Esophagus (tissue), 2 donors: ENCODE data around the gene RAD51B. TPM values are rescaled to one million over a fixed set of nuclear protein-coding genes. Genes with fewer than 3 reads are reported as not detected.

Experiments
- H3K27ac ChIP-seq, 2 donors: one replicate each; pipeline ENCODE4 v1.5.1; 2013; ENCODE audit warnings: low read depth in 2 of 2, mild to moderate bottlenecking in 2 of 2, inconsistent platforms in 1 of 2, low read length in 1 of 2, moderate library complexity in 1 of 2
- H3K27me3 ChIP-seq, 2 donors: one replicate each; pipeline ENCODE4 v1.6.1; 2013; ENCODE audit warnings: low read length in 2 of 2, control low read depth in 1 of 2, mild to moderate bottlenecking in 1 of 2; ENCODE audit not compliant: insufficient read depth in 2 of 2, control insufficient read depth in 1 of 2
- H3K36me3 ChIP-seq, 2 donors: one replicate each; pipeline ENCODE4 v1.6.1; 2013; ENCODE audit warnings: low read length in 1 of 2; ENCODE audit not compliant: control insufficient read depth in 2 of 2, insufficient read depth in 2 of 2
- H3K4me1 ChIP-seq, 2 donors: one replicate each; pipeline ENCODE4 v1.6.1; 2013; ENCODE audit warnings: low read length in 1 of 2; ENCODE audit not compliant: control insufficient read depth in 2 of 2, insufficient read depth in 2 of 2
- H3K4me3 ChIP-seq, 2 donors: one replicate each; pipeline ENCODE4 v1.5.1; 2013; ENCODE audit warnings: low read length in 2 of 2, mild to moderate bottlenecking in 2 of 2, low read depth in 1 of 2, moderate library complexity in 1 of 2
- H3K9me3 ChIP-seq, 2 donors: one replicate each; pipeline ENCODE4 v1.6.1; 2013; ENCODE audit warnings: mild to moderate bottlenecking in 2 of 2, low read depth in 1 of 2, low read length in 1 of 2, moderate library complexity in 1 of 2; ENCODE audit not compliant: control insufficient read depth in 2 of 2, insufficient read depth in 1 of 2
- WGBS, 2 donors: extraction: QIAGEN DNeasy Blood & Tissue Kit; methylation state at CpG; one replicate each; pipeline ENCODE4 v1.1.7; 2013; 5-methylcytosine and 5-hydroxymethylcytosine counted together
- polyA plus RNA-seq, 2 donors: library from polyadenylated mRNA; stranded (reverse); fragments of 200-250 nt; gene quantifications; one replicate each; pipeline ENCODE4 v1.2.3, GENCODE V29; 2013
- donor health status: healthy with polysubstance abuse.
- donor health status: Bipolar disorder and iron deficiency.

The RAD51B gene
- polyA plus RNA-seq, 2 donors = 3.2 to 4.0 TPM

- no peak overlapping the region for H3K4me3 ChIP-seq
- H3K36me3 ChIP-seq = no peaks in the 10 kb centered on the region
- H3K27ac ChIP-seq = no peak overlapping the region
- 37 to 38% methylated on average over 4 of the region's 4 CpGs for WGBS, 2 donors
- H3K9me3 ChIP-seq = no peaks in the 10 kb centered on the region
- no peaks in the 10 kb centered on the region for H3K4me1 ChIP-seq
- no peaks in the 10 kb centered on the region for H3K27me3 ChIP-seq
Observed at GRCh38 chr14:68011406-68012028, 191.9 kb downstream of the RAD51B start.

GRCh38 chr14:68012871-68013270 lies 193.3 kb downstream of the RAD51B start:
- Histone ChIP-seq H3K9me3 (no peaks in the 10 kb centered on the region), H3K4me1 (no peaks in the 10 kb centered on the region), H3K27me3 (no peaks in the 10 kb centered on the region), H3K27ac (peak overlapping the region in 1 of 2 donors; percentile 52), H3K36me3 (no peaks in the 10 kb centered on the region), H3K4me3 (no peak overlapping the region)
- WGBS, 2 donors = 71 to 86% methylated on average over 1 of the region's 1 CpG

- H3K27me3 ChIP-seq = no peaks in the 10 kb centered on the region
- no peaks in the 10 kb centered on the region for H3K9me3 ChIP-seq
- no peaks in the 10 kb centered on the region for H3K4me1 ChIP-seq
- no peaks in the 10 kb centered on the region for H3K36me3 ChIP-seq
- H3K4me3 ChIP-seq = no peak overlapping the region
- 74 to 79% methylated on average over 2 of the region's 2 CpGs for WGBS, 2 donors
- H3K27ac ChIP-seq = no peak overlapping the region
Observed at GRCh38 chr14:68013326-68013725, 193.7 kb downstream of the RAD51B start.

GRCh38 chr14:68014771-68015170 lies 195.2 kb downstream of the RAD51B start:
- H3K36me3 ChIP-seq = no peaks in the 10 kb centered on the region
- H3K27me3 ChIP-seq = no peaks in the 10 kb centered on the region
- no peak overlapping the region for H3K4me3 ChIP-seq
- 76 to 79% methylated on average over 2 of the region's 2 CpGs for WGBS, 2 donors
- H3K4me1 ChIP-seq = no peaks in the 10 kb centered on the region
- no peak overlapping the region for H3K27ac ChIP-seq
- no peaks in the 10 kb centered on the region for H3K9me3 ChIP-seq

- no peaks in the 10 kb centered on the region for H3K9me3 ChIP-seq
- no peaks in the 10 kb centered on the region for H3K4me1 ChIP-seq
- H3K4me3 ChIP-seq = no peak overlapping the region
- no peak overlapping the region for H3K27ac ChIP-seq
- no peaks in the 10 kb centered on the region for H3K27me3 ChIP-seq
- no peaks in the 10 kb centered on the region for H3K36me3 ChIP-seq
- 85 to 94% methylated on average over 12 of the region's 12 CpGs for WGBS, 2 donors
Observed at GRCh38 chr14:68015356-68016254, 196.0 kb downstream of the RAD51B start.

- H3K9me3 ChIP-seq = no peaks in the 10 kb centered on the region
- no peak overlapping the region for H3K4me3 ChIP-seq
- H3K27ac ChIP-seq = no peak overlapping the region
- H3K27me3 ChIP-seq = no peaks in the 10 kb centered on the region
- H3K36me3 ChIP-seq = no peaks in the 10 kb centered on the region
- H3K4me1 ChIP-seq = no peaks in the 10 kb centered on the region
Observed at GRCh38 chr14:68016255-68016914, 196.8 kb downstream of the RAD51B start.

GRCh38 chr14:68018598-68018997 lies 199.0 kb downstream of the RAD51B start:
- no peaks in the 10 kb centered on the region for H3K4me1 ChIP-seq
- no peak overlapping the region for H3K4me3 ChIP-seq
- no peaks in the 10 kb centered on the region for H3K27me3 ChIP-seq
- H3K36me3 ChIP-seq = no peaks in the 10 kb centered on the region
- H3K9me3 ChIP-seq = no peaks in the 10 kb centered on the region
- WGBS, 2 donors = 48 to 51% methylated on average over 1 of the region's 1 CpG
- H3K27ac ChIP-seq = no peak overlapping the region

GRCh38 chr14:68020493-68020892 lies 200.9 kb downstream of the RAD51B start:
- H3K4me3 ChIP-seq = no peak overlapping the region
- H3K36me3 ChIP-seq = no peaks in the 10 kb centered on the region
- H3K9me3 ChIP-seq = no peaks in the 10 kb centered on the region
- no peaks in the 10 kb centered on the region for H3K27me3 ChIP-seq
- H3K27ac ChIP-seq = no peak overlapping the region
- WGBS, 2 donors = 98 to 100% methylated on average over 1 of the region's 1 CpG
- H3K4me1 ChIP-seq = no peaks in the 10 kb centered on the region

GRCh38 chr14:68020999-68021663 lies 201.6 kb downstream of the RAD51B start:
- H3K4me1 ChIP-seq = no peaks in the 10 kb centered on the region
- no peak overlapping the region for H3K4me3 ChIP-seq
- H3K27me3 ChIP-seq = no peaks in the 10 kb centered on the region
- no peak overlapping the region for H3K27ac ChIP-seq
- no peaks in the 10 kb centered on the region for H3K36me3 ChIP-seq
- H3K9me3 ChIP-seq = no peaks in the 10 kb centered on the region
- 52 to 57% methylated on average over 4 of the region's 4 CpGs for WGBS, 2 donors
